ENCODE results near the gene EVL. TPM values are rescaled to one million over a fixed set of nuclear protein-coding genes. Genes with fewer than 3 reads are reported as not detected.

The EVL gene
- polyA plus RNA-seq, 4 donors: 21.0 to 102 (median 31.8) TPM

DNA sequence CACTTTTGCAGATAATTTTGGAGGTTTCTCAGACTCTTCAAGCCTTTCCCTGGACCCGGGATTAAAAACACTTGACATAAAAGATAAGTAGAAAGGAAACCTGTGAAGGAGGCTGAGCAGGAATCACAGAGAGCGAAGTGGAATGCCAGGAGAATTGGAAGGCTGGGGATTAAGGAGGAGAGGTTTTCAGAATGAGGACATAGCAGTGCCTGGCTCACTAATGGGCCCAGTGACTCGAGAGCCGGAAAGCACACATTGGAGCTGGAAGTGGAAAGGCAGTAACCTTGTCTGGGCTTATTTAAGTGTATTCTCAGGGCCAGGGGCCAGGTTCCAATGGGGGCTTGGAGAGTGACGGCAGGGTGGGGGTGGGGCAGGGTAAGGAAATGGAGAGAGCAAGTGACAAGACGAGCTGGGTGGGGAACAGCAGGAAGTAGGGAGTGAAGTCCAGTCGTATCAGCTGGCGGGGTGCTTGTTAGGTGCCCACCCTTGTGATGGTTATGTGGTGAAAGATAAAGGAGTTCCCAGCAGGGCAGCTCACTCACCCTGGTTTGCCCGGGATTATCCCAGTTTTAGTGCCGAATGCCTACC lies 13.1 kb downstream of the EVL start:
- peaks cover 0 to 6% (median 0%) of the 10 kb centered on the region in 3 donors for H3K36me3 ChIP-seq (ENCODE audit: control insufficient read depth in 3 of 3, insufficient read depth in 2 of 3, low read depth in 1 of 3, low read length in 3 of 3)
- H3K9me3 ChIP-seq (ENCODE audit: control insufficient read depth in 2 of 2, insufficient read depth in 1 of 2, low read depth in 1 of 2, low read length in 1 of 2): no peaks in the 10 kb centered on the region
- no peak overlapping the region for H3K4me3 ChIP-seq (ENCODE audit: low read depth in 1 of 3, low read length in 3 of 3)
- 67 to 75% (median 69%) methylated on average over 10 of the region's 10 CpGs for WGBS, 3 donors
- H3K27ac ChIP-seq (ENCODE audit: low read depth in 1 of 3, low read length in 2 of 3): peak overlapping the region in 2 of 3 donors; percentile 38 to 56
- FAIRE-seq: no peak
- peaks cover 0 to 11% (median 0%) of the 10 kb centered on the region in 3 donors for H3K4me1 ChIP-seq (ENCODE audit: control insufficient read depth in 3 of 3, insufficient read depth in 2 of 3, low read depth in 1 of 3, low read length in 2 of 3)
- DNase-seq: no peak
- no peaks in the 10 kb centered on the region for H3K27me3 ChIP-seq (ENCODE audit: control insufficient read depth in 3 of 3, insufficient read depth in 3 of 3, low read length in 3 of 3)

DNA sequence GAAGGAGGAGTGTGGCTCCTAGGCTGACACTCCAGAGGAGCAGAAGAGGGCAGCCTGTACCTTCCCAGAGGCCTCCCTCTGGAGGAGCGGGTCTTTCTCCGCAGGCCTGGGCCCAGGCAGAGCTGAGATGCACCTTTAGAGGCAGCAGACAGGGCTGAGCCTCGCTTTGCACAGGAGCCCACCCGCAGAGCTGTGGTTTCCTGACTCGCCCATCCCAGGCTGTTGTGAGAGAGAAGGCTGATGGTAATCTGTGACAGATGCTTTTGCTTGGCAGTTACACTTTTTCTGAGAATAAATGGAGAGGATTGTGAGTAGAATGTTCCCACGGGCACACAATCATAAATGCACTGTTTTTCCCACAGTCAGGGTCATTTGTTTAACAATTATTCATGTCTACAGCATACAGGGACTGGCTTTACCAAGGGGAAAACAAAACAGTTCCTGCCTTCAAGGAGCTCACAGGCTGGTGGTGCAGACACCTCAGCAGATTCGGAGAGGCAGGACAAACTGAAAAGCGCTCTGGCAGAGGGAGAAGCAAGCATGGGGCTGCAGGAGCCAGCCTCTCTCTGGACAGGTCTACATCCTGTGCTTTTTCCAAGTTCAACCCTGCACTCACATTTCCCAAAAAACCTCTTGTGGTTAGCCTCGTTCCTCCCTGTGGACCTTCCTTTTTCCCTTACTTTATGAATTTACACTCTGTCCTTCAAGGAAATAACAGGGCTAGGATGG lies 13.9 kb downstream of the EVL start:
- Histone ChIP-seq H3K27me3 (ENCODE audit: control insufficient read depth in 3 of 3, insufficient read depth in 3 of 3, low read length in 3 of 3) (no peaks in the 10 kb centered on the region), H3K4me3 (ENCODE audit: low read depth in 1 of 3, low read length in 3 of 3) (no peak overlapping the region), H3K27ac (ENCODE audit: low read depth in 1 of 3, low read length in 2 of 3) (peak overlapping the region in 2 of 3 donors; percentile 38 to 56), H3K4me1 (ENCODE audit: control insufficient read depth in 3 of 3, insufficient read depth in 2 of 3, low read depth in 1 of 3, low read length in 2 of 3) (peaks cover 0 to 11% (median 0%) of the 10 kb centered on the region in 3 donors), H3K9me3 (ENCODE audit: control insufficient read depth in 2 of 2, insufficient read depth in 1 of 2, low read depth in 1 of 2, low read length in 1 of 2) (no peaks in the 10 kb centered on the region), H3K36me3 (ENCODE audit: control insufficient read depth in 3 of 3, insufficient read depth in 2 of 3, low read depth in 1 of 3, low read length in 3 of 3) (peaks cover 0 to 6% (median 0%) of the 10 kb centered on the region in 3 donors)
- DNase-seq: peak in 1 of 2 donors; percentile 61
- no peak for FAIRE-seq
- WGBS, 3 donors: 56 to 80% (median 70%) methylated on average over 9 of the region's 9 CpGs

DNA sequence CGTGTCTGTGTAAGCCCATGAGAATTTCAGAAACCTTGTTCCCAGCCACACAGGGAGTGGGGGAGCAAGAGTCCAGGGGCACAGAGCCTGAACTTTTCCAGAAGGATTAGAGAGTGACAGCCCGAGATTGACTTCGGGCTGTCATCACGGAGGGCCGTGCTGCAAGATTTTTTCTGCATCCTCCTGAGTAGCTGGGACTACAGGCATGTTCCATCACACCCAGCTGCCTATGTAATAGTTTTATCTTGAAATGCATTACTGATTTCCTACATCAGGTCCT lies 14.4 kb downstream of the EVL start:
- no peak overlapping the region for H3K4me3 ChIP-seq (ENCODE audit: low read depth in 1 of 3, low read length in 3 of 3)

DNA sequence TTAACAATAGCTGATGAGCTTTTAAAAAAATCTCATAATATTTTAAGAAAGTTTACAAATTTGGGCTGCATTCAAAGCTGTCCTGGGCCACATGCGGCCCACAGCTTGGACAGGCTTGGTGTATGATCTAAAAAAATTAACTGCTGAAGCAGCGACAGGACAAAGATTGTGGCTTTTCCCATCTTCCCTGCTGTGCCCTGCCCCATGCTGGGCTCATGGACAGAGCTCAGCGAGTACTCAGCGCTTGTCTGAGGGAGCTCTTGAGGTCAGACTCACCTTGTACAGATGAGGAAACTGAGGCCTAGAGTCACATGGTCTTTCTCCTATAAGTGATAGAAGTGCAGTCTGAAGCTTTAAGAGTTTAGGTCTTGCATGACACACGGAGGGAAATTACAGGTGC lies 15.0 kb downstream of the EVL start:
- Histone ChIP-seq H3K4me1 (ENCODE audit: control insufficient read depth in 3 of 3, insufficient read depth in 2 of 3, low read depth in 1 of 3, low read length in 2 of 3) (peaks cover 0 to 11% (median 0%) of the 10 kb centered on the region in 3 donors), H3K9me3 (ENCODE audit: control insufficient read depth in 2 of 2, insufficient read depth in 1 of 2, low read depth in 1 of 2, low read length in 1 of 2) (no peaks in the 10 kb centered on the region), H3K27ac (ENCODE audit: low read depth in 1 of 3, low read length in 2 of 3) (peak overlapping the region in 2 of 3 donors; percentile 24 to 35), H3K27me3 (ENCODE audit: control insufficient read depth in 3 of 3, insufficient read depth in 3 of 3, low read length in 3 of 3) (no peaks in the 10 kb centered on the region), H3K36me3 (ENCODE audit: control insufficient read depth in 3 of 3, insufficient read depth in 2 of 3, low read depth in 1 of 3, low read length in 3 of 3) (peaks cover 0 to 8% (median 0%) of the 10 kb centered on the region in 3 donors), H3K4me3 (ENCODE audit: low read depth in 1 of 3, low read length in 3 of 3) (no peak overlapping the region)
- no peak for DNase-seq
- FAIRE-seq: no peak
- 74 to 89% (median 87%) methylated on average over 5 of the region's 5 CpGs for WGBS, 3 donors

More for the DNA sequence above, 14.4 kb downstream of the EVL start:
- Histone ChIP-seq H3K27me3 (ENCODE audit: control insufficient read depth in 3 of 3, insufficient read depth in 3 of 3, low read length in 3 of 3) (no peaks in the 10 kb centered on the region), H3K36me3 (ENCODE audit: control insufficient read depth in 3 of 3, insufficient read depth in 2 of 3, low read depth in 1 of 3, low read length in 3 of 3) (peaks cover 0 to 9% (median 0%) of the 10 kb centered on the region in 3 donors), H3K27ac (ENCODE audit: low read depth in 1 of 3, low read length in 2 of 3) (peak overlapping the region in 1 of 3 donors; percentile 28), H3K9me3 (ENCODE audit: control insufficient read depth in 2 of 2, insufficient read depth in 1 of 2, low read depth in 1 of 2, low read length in 1 of 2) (no peaks in the 10 kb centered on the region), H3K4me1 (ENCODE audit: control insufficient read depth in 3 of 3, insufficient read depth in 2 of 3, low read depth in 1 of 3, low read length in 2 of 3) (peaks cover 0 to 11% (median 0%) of the 10 kb centered on the region in 3 donors)
- FAIRE-seq: no peak
- DNase-seq: no peak
- WGBS, 3 donors: 71 to 79% (median 76%) methylated on average over 5 of the region's 5 CpGs

DNA sequence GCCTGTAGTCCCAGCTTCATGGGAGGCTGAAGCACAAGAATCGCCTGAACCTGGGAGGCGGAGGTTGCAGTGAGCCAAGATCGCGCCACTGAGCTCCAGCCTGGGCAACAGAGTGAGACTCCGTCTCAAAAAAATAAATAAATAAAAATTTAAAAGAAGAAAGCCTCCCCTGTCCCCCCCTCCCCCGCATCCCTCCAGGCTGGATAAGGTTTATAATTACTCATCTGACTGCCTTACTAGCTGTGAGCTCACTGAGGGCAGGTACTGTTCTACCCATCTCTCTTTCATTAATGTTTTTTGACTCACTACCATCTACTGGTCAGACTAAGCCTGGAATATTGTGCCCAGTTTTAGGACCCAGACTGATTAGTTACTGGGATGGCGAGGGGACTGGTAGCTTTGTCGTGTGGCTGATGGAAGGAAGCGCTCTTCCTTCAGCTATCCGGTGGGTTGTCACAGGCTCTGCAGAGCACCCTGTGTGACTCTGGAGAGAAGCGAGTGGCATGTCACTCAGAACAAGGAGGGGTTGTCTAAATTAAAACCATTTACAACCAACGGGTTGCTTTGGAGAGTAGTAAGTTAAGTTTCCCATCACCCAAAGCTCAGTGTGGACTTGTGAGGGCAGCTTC lies 16.9 kb downstream of the EVL start:
- DNase-seq (no peak), FAIRE-seq (no peak)
- H3K27ac ChIP-seq (ENCODE audit: low read depth in 1 of 3, low read length in 2 of 3): no peak overlapping the region
- H3K36me3 ChIP-seq (ENCODE audit: control insufficient read depth in 3 of 3, insufficient read depth in 2 of 3, low read depth in 1 of 3, low read length in 3 of 3): peaks cover 0 to 4% (median 2%) of the 10 kb centered on the region in 3 donors
- H3K4me1 ChIP-seq (ENCODE audit: control insufficient read depth in 3 of 3, insufficient read depth in 2 of 3, low read depth in 1 of 3, low read length in 2 of 3): peaks cover 0 to 4% (median 0%) of the 10 kb centered on the region in 3 donors
- no peak overlapping the region for H3K4me3 ChIP-seq (ENCODE audit: low read depth in 1 of 3, low read length in 3 of 3)
- H3K9me3 ChIP-seq (ENCODE audit: control insufficient read depth in 2 of 2, insufficient read depth in 1 of 2, low read depth in 1 of 2, low read length in 1 of 2): no peaks in the 10 kb centered on the region
- WGBS, 3 donors: 86 to 93% (median 89%) methylated on average over 12 of the region's 12 CpGs
- H3K27me3 ChIP-seq (ENCODE audit: control insufficient read depth in 3 of 3, insufficient read depth in 3 of 3, low read length in 3 of 3): no peaks in the 10 kb centered on the region

DNA sequence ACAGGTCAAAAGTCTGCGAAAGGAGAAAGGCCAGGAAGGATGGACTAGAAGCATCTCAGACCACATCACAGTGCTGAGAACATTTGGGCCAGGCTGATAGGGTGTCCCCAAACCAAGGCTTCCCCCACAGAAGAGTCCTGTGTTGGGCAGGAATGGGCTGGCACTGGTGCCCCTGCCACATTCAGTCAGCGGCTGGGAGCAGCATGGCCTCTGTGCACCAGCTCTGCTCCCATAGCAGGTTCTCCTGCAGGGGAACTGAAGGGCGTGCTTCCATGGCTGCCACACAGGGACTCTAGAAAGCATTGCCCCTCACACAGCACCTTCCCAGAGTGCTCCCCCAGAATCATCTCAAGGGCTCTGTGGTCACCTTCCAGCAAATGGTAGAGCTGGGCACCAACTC lies 17.5 kb downstream of the EVL start:
- DNase-seq (no peak), FAIRE-seq (no peak)
- no peaks in the 10 kb centered on the region for H3K27me3 ChIP-seq (ENCODE audit: control insufficient read depth in 3 of 3, insufficient read depth in 3 of 3, low read length in 3 of 3)
- peaks cover 0 to 2% (median 0%) of the 10 kb centered on the region in 3 donors for H3K4me1 ChIP-seq (ENCODE audit: control insufficient read depth in 3 of 3, insufficient read depth in 2 of 3, low read depth in 1 of 3, low read length in 2 of 3)
- H3K27ac ChIP-seq (ENCODE audit: low read depth in 1 of 3, low read length in 2 of 3): no peak overlapping the region
- no peak overlapping the region for H3K4me3 ChIP-seq (ENCODE audit: low read depth in 1 of 3, low read length in 3 of 3)
- H3K9me3 ChIP-seq (ENCODE audit: control insufficient read depth in 2 of 2, insufficient read depth in 1 of 2, low read depth in 1 of 2, low read length in 1 of 2): no peaks in the 10 kb centered on the region
- peaks cover under 1 to 10% (median 2%) of the 10 kb centered on the region in 3 donors for H3K36me3 ChIP-seq (ENCODE audit: control insufficient read depth in 3 of 3, insufficient read depth in 2 of 3, low read depth in 1 of 3, low read length in 3 of 3)
- 85 to 91% (median 87%) methylated on average over 3 of the region's 3 CpGs for WGBS, 3 donors

DNA sequence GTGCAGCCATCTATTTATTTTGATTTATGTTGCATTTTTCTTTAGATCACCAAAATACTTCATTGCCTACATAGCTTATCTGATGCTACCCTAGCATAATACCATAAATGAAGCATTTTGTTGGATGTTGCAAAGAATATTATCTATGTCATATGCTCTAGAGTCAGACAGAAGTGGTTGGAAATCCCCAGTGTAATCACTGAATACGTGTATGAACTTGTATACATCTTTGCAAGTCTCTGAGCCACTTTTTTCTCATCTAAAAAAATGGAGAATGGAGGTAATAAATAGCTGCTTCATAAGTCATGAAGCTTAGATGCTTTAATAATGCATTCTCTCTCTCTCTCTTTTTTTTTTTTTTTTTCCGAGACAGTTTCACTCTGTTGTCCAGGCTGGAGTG lies 18.5 kb downstream of the EVL start:
- H3K27me3 ChIP-seq (ENCODE audit: control insufficient read depth in 3 of 3, insufficient read depth in 3 of 3, low read length in 3 of 3): no peaks in the 10 kb centered on the region
- H3K4me1 ChIP-seq (ENCODE audit: control insufficient read depth in 3 of 3, insufficient read depth in 2 of 3, low read depth in 1 of 3, low read length in 2 of 3): peaks cover 0 to 2% (median 0%) of the 10 kb centered on the region in 3 donors
- WGBS, 3 donors: 47 to 74% (median 68%) methylated on average over 2 of the region's 2 CpGs
- H3K4me3 ChIP-seq (ENCODE audit: low read depth in 1 of 3, low read length in 3 of 3): no peak overlapping the region
- no peak overlapping the region for H3K27ac ChIP-seq (ENCODE audit: low read depth in 1 of 3, low read length in 2 of 3)
- H3K9me3 ChIP-seq (ENCODE audit: control insufficient read depth in 2 of 2, insufficient read depth in 1 of 2, low read depth in 1 of 2, low read length in 1 of 2): no peaks in the 10 kb centered on the region
- no peak for DNase-seq
- FAIRE-seq: no peak
- peaks cover 2 to 10% (median 7%) of the 10 kb centered on the region in 3 donors for H3K36me3 ChIP-seq (ENCODE audit: control insufficient read depth in 3 of 3, insufficient read depth in 2 of 3, low read depth in 1 of 3, low read length in 3 of 3)

DNA sequence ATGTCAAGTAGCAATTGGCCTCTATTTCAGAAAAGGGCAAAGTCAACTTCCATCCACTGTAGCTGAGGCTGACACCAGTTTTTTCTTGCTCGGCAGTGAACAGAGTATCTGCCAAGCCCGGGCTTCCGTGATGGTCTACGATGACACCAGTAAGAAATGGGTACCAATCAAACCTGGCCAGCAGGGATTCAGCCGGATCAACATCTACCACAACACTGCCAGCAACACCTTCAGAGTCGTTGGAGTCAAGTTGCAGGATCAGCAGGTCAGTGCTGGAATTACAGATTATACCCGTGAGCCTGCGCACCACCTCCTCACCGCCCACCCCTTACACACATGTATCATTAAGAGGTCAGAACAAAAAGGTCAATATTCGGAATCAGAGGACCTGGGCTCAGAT lies 19.4 kb downstream of the EVL start:
- Histone ChIP-seq H3K4me1 (ENCODE audit: control insufficient read depth in 3 of 3, insufficient read depth in 2 of 3, low read depth in 1 of 3, low read length in 2 of 3) (no peaks in the 10 kb centered on the region), H3K4me3 (ENCODE audit: low read depth in 1 of 3, low read length in 3 of 3) (no peak overlapping the region), H3K27me3 (ENCODE audit: control insufficient read depth in 3 of 3, insufficient read depth in 3 of 3, low read length in 3 of 3) (no peaks in the 10 kb centered on the region), H3K9me3 (ENCODE audit: control insufficient read depth in 2 of 2, insufficient read depth in 1 of 2, low read depth in 1 of 2, low read length in 1 of 2) (no peaks in the 10 kb centered on the region), H3K27ac (ENCODE audit: low read depth in 1 of 3, low read length in 2 of 3) (no peak overlapping the region), H3K36me3 (ENCODE audit: control insufficient read depth in 3 of 3, insufficient read depth in 2 of 3, low read depth in 1 of 3, low read length in 3 of 3) (peaks cover 2 to 12% (median 7%) of the 10 kb centered on the region in 3 donors)
- no peak for FAIRE-seq
- no peak for DNase-seq
- 91 to 92% (median 92%) methylated on average over 10 of the region's 10 CpGs for WGBS, 3 donors
